Measurements from ENCODE around the gene ABCB10. TPM values are rescaled to one million over a fixed set of nuclear protein-coding genes. Genes with fewer than 3 reads are reported as not detected.

Gene ABCB10
- total and polyA plus RNA-seq, 9 donors = 5.6 to 15.4 (median 10.1) TPM

DNA sequence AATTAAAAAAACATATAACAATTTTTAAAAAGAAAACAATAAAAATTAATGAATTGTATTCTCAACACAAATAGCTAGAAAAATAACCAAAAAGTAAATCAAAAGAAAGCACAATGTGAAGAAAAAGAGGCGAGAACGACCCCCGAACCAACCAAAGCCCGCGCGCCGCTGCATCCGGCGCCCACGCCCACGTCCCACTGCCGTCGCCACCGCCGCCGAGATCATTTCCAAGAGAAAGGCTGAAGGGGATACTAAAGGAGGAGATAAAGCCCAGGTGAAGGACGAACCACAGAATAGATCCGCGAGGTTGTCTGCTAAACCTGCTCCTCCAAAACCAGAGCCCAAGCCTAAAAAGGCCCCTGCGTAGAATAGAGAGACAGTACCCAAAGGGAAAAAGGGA lies 11.8 kb upstream of the ABCB10 start:
- no peaks in the 10 kb centered on the region for H3K27me3 ChIP-seq
- intact Hi-C loops (cut with DNase I) = no loop called here
- H3K4me3 ChIP-seq = no peak overlapping the region
- 47 to 61% (median 54%) methylated on average over 20 of the region's 20 CpGs for WGBS, 3 donors
- no peaks in the 10 kb centered on the region for H3K9me3 ChIP-seq
- H3K4me1 ChIP-seq (ENCODE audit: insufficient read depth) = no peaks in the 10 kb centered on the region
- no peaks in the 10 kb centered on the region for H3K36me3 ChIP-seq
- TF ChIP-seq POLR2A (IDR thresholded peaks at IDR 0.05) (no peak), EP300 (IDR thresholded peaks at IDR 0.05) (no peak)
- TF ChIP-seq, protein P1, sequence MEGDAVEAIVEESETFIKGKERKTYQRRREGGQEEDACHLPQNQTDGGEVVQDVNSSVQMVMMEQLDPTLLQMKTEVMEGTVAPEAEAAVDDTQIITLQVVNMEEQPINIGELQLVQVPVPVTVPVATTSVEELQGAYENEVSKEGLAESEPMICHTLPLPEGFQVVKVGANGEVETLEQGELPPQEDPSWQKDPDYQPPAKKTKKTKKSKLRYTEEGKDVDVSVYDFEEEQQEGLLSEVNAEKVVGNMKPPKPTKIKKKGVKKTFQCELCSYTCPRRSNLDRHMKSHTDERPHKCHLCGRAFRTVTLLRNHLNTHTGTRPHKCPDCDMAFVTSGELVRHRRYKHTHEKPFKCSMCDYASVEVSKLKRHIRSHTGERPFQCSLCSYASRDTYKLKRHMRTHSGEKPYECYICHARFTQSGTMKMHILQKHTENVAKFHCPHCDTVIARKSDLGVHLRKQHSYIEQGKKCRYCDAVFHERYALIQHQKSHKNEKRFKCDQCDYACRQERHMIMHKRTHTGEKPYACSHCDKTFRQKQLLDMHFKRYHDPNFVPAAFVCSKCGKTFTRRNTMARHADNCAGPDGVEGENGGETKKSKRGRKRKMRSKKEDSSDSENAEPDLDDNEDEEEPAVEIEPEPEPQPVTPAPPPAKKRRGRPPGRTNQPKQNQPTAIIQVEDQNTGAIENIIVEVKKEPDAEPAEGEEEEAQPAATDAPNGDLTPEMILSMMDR (IDR thresholded peaks at IDR 0.05) = no peak
- no peak overlapping the region for H3K27ac ChIP-seq
- no peak for DNase-seq

DNA sequence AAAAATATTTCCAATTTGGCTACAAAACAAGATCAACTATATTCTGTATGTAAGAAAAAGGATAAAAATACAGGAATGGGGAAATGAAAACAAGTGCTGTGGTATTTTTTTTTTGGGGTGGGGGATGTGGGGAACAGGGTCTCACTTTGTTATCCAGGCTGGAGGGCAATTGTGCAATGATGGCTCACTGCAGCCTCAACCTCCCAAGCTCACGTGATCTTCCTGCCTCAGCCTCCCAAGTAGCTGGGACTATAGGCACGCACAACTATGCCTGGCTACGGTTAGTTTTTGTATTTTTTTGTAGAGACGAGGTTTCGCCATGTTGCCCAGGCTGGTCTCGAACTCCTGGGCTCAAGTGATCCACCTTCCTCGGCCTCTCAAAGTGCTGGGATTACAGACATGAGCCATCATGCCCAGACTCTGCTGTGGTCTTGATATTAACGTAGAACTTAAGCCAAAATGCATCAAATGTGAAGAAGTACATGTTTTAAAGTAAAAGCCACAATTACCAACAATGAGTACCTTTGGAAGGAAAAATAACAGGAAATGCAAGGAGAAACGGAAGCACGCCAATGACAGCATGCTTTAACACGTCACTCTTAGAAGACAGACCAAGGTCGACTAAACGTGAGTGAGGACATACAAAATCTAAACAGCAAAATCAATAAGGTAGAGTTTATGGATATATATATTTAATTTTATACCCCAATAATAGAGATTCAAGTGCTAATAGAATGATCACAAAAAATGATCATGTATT lies 8.8 kb upstream of the ABCB10 start:
- Histone ChIP-seq H3K4me1 (ENCODE audit: insufficient read depth) (no peaks in the 10 kb centered on the region), H3K9me3 (no peaks in the 10 kb centered on the region), H3K4me3 (no peak overlapping the region), H3K27ac (no peak overlapping the region), H3K27me3 (no peaks in the 10 kb centered on the region), H3K36me3 (no peaks in the 10 kb centered on the region)
- 67 to 72% (median 72%) methylated on average over 13 of the region's 13 CpGs for WGBS, 3 donors
- TF ChIP-seq, protein P1 (IDR thresholded peaks at IDR 0.05) = no peak
- TF ChIP-seq EP300 (IDR thresholded peaks at IDR 0.05) = no peak
- no peak for TF ChIP-seq POLR2A (IDR thresholded peaks at IDR 0.05)
- no peak for DNase-seq
- intact Hi-C loops (cut with DNase I) = loop anchor here in 1 of 4 donors (10.0 kb wide), 1 partner anchor 58 kb away; the partner anchor contains the start of genes TAF5L and URB2

DNA sequence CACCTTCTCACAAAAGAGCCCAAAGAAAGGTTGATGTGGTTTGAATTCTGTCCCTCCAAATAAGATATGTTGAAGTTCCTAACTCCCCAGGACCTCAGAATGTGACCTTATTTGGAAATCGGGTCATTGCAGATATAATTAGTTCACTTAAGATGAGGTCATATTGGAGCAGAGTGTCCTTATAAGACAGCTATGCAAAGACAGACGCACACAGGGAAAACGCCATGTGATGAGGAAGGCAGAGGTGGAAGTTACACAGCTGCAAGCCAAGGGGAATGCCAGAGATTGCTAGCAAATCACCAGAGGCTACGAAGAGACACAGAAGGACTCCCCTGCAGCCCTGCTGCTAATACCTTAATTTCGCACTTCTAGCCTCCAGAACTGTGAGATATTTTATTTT lies 5.2 kb upstream of the ABCB10 start:
- no peak overlapping the region for H3K27ac ChIP-seq

DNA sequence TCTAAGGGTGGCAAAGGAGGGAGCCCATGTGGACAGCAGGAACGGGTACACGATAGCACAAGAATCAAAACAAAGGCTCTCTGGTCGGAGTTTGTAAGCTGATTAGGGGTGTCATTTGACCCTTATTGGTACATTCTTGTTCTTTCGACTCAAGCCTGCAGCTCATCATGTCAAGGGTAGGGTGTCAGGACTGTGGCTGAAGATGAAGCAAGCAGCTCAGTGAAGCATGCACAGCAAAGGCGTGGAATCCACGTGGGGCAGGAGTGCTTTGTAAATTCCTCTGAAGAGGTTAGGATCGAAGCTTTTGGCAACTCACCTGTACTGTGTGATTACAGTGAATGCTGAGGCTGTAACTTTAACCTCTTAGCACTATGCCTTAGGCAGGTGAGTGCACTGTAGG lies 4.7 kb upstream of the ABCB10 start:
- intact Hi-C loops (cut with DNase I) = loop anchor here in 1 of 4 donors (10.0 kb wide), 1 partner anchor 62 kb away; the partner anchor contains the start of genes TAF5L and URB2
- no peak overlapping the region for H3K27ac ChIP-seq
- peaks cover 4% of the 10 kb centered on the region for H3K4me1 ChIP-seq (ENCODE audit: insufficient read depth)
- WGBS, 3 donors = 34 to 46% (median 40%) methylated on average over 7 of the region's 7 CpGs
- H3K4me3 ChIP-seq = no peak overlapping the region
- DNase-seq = no peak
- H3K9me3 ChIP-seq = no peaks in the 10 kb centered on the region
- H3K27me3 ChIP-seq = no peaks in the 10 kb centered on the region
- TF ChIP-seq POLR2A (IDR thresholded peaks at IDR 0.05) (no peak), EP300 (IDR thresholded peaks at IDR 0.05) (no peak)
- TF ChIP-seq, protein P1 (IDR thresholded peaks at IDR 0.05) = no peak
- H3K36me3 ChIP-seq = no peaks in the 10 kb centered on the region

More for the DNA sequence above, 5.2 kb upstream of the ABCB10 start:
- intact Hi-C loops (cut with DNase I) = loop anchor here in 1 of 4 donors (10.0 kb wide), 1 partner anchor 61 kb away; the partner anchor contains the start of genes TAF5L and URB2
- Histone ChIP-seq H3K36me3 (no peaks in the 10 kb centered on the region), H3K4me1 (ENCODE audit: insufficient read depth) (peaks cover 4% of the 10 kb centered on the region), H3K27me3 (no peaks in the 10 kb centered on the region), H3K4me3 (no peak overlapping the region), H3K9me3 (no peaks in the 10 kb centered on the region)
- 35 to 50% (median 45%) methylated on average over 5 of the region's 5 CpGs for WGBS, 3 donors
- no peak for DNase-seq
- TF ChIP-seq POLR2A (IDR thresholded peaks at IDR 0.05) = no peak
- no peak for TF ChIP-seq EP300 (IDR thresholded peaks at IDR 0.05)
- TF ChIP-seq, protein P1 (IDR thresholded peaks at IDR 0.05) = no peak

Measured in ovary (tissue), 9 donors.